ENCODE results near the gene MRPS27. TPM values are rescaled to one million over a fixed set of nuclear protein-coding genes. Genes with fewer than 3 reads are reported as not detected.

MRPS27 gene
- total RNA-seq, 1 experiment from 2014 or later: 193 TPM

DNA sequence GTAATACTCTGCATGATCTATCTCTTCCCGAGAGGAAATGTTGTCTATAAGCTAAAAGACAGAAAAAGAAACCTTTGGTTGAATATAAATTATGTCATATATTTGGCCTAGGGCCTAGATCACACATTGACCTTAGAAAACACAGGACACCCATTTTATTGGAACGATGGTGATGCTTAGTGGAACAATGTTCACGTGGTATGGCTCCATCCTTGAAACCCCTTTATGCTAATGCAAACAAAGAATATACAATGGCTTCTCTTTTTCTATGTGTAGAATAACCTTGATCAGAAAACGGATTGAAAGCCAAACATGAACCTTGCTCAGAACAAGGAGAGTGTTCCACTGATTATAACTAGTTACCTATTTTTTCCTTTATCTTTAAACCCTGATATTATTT, 24.5 kb downstream of the MRPS27 start:
- in situ Hi-C loops (cut with HindIII; ENCODE audit: low sequenced_read_pairs): no loop called here

DNA sequence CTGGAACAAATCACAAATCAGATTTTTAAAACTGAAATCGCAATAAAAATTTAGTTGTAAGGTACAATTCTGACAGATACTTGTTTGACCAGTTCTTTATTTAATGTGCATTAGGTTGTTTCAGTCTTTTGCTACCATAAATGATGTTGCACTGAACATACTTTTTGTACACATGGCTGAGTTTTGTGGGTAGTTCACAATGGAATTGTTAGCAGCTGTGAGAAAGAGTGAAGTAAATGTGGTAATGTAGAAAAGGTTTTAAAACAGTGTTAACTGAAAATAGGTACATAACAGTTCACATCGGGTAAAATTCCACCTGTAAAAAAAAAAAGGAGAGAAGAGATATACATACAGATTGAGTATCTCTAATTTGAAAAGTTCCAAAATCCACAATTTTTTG, 25.6 kb downstream of the MRPS27 start:
- in situ Hi-C loops (cut with HindIII; ENCODE audit: low sequenced_read_pairs): no loop called here

More for the DNA sequence above, 24.5 kb downstream of the MRPS27 start:
- no peak for DNase-seq (ENCODE audit: low spot score)

DNA sequence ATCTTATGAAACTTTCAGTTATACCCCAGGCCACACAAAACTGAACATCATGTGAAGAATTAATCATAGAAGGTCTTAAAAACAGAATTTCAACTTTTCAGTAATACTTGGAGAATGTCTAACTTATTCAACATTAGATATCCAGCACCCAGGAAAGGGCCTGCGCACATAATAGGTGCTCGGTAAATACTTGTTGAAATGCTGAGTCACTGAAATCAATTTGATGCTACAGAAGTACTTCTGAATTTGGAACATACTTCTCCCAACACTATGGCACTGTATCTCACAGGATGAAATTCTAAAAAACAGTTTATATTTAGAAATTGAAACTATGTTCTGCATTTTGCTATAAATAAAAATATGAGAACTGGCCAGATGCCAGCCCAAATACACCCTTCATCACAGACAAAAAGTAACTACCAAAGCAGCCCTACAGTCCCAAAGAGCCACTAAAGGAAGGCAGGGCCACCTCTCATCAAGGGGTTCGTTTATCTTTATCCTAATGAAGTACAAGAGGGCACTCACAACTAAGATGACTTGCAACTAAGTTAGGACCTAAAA, 26.5 kb downstream of the MRPS27 start:
- in situ Hi-C loops (cut with HindIII; ENCODE audit: low sequenced_read_pairs): no loop called here
- DNase-seq (ENCODE audit: low spot score): no peak

More for the DNA sequence above, 25.6 kb downstream of the MRPS27 start:
- DNase-seq (ENCODE audit: low spot score): no peak

DNA sequence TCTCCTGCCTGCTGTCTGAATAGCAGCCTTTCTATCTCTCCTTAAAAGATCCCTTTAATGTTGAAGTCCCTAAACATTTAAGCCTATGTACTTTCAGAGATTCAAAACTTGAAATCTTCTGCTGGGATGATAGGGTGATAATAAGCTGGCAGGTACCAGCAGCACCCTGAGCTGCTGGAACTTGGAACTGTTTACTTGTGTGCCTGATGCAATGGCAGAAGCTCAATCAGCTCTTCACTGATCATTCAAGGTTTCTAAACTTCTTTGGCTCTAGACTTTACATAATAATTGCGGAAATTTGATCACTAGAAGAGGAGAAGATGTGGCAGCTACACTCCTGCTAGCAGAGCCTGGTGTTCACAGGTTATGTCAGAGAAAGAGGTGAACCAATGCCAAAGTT, 27.6 kb downstream of the MRPS27 start:
- in situ Hi-C loops (cut with HindIII; ENCODE audit: low sequenced_read_pairs): no loop called here
- DNase-seq (ENCODE audit: low spot score): peak; percentile 46

DNA sequence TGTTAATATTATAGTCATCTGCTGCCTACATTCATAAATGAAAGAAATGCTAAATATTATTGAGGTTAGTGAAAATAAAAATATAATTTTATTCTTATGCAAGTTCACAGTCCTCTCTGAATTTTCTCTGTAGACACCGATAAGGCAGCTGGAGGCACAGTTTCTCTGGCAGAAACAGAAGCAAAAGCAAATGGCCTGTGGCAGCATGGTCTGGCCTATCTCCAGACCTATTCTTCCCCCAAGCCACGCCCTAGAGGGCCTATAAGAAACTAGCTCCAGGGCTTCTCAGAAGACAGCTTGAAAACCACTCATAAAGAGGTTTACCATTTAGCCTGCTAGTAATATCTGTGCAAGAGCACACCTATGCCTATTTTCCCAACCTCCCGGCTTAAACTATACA, 28.4 kb downstream of the MRPS27 start:
- in situ Hi-C loops (cut with HindIII; ENCODE audit: low sequenced_read_pairs): no loop called here
- DNase-seq (ENCODE audit: low spot score): no peak

DNA sequence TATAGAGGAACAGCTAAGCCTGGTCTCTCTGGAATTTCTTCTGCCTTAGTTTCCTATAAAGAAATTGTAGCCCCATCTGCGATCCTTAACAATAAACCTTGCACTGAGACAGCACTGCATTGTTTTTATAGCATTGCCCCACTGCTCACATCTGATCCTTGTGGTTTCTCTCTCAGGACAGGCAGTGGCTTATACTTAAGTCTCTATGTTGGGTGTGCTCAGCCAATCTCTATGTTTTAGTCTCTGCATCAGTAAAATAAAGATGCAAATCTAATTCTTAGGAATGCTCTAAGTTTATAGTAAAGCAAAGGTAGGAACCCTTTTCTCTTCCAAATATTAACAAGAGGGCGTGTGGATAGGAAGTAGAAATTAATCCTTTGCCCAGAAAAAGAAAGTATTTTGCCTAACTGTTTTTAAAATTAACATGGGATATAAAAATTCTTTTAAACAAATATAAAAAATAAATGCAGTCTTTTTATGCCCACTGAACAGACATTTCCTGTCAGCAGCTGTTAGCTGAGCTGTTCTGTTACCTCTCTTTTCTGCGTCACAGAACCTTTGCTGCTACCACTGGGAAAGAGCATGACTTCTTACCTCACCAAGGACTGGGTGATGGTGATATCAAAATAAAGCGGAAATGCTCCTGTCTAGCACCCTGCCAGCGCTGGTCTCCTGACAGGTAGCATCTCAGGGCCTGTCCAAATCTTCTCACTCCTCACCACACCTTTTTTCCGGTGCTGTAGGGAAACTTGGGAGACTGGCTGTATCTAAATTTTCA, 29.5 kb downstream of the MRPS27 start:
- no peak for DNase-seq (ENCODE audit: low spot score)
- in situ Hi-C loops (cut with HindIII; ENCODE audit: low sequenced_read_pairs): no loop called here

DNA sequence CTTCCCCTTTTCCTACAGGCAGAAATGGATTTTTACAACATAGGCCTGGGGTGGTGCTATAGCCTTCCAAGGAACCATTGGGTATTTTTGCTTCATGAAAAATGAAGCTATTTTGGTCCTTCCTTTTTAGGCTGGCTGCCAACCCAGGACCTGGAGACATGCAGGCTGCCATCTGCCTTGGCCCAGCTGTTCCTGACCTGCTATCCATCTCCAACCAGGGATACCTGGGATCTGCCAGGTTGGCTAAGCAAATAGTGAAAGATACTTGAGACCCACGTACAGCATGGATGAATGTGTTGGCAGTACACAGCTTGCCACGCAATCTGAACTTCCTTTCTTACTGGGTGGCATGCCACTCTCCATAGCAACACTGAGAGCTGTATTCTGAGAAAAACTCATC, 31.1 kb downstream of the MRPS27 start:
- in situ Hi-C loops (cut with HindIII; ENCODE audit: low sequenced_read_pairs): no loop called here
- DNase-seq (ENCODE audit: low spot score): peak; percentile 99

DNA sequence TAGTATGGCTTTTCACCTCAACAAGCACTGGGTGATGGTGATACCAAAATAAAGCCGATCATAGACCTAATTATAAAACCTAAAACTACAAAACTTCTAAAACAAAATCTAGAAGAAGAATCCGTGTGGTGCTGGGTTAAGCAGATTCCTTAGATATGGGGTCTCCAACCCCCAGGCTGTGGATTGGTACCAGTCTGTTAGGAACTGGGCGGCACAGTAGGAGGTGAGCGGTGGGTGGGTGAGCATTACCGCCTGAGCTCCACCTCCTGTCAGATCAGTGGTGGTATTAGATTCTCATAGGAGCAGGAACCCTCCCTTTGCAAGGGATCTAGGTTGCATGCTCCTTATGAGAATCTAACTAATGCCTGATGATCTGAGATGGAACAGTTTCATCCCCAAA, 33.2 kb downstream of the MRPS27 start:
- in situ Hi-C loops (cut with HindIII; ENCODE audit: low sequenced_read_pairs): no loop called here
- DNase-seq (ENCODE audit: low spot score): no peak

DNA sequence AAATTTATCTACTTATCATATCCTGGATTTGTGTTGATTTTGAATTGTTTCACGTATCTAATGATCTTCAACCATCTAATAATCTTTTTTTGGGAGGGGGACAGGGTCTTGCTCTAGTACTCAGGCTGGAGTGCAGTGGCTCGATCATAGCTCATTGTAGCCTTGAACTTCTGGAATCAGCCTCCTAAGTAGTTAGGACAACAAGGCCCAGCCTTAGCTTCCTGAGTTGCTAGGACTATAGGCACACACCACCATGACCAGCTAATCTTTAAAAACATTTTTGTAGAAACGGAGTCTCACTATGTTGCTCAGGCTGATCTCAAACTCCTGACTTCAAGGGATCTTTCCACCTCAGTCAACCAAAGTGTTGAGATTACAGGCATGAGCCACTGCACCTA, 34.6 kb downstream of the MRPS27 start:
- in situ Hi-C loops (cut with HindIII; ENCODE audit: low sequenced_read_pairs): no loop called here
- DNase-seq (ENCODE audit: low spot score): no peak

DNA sequence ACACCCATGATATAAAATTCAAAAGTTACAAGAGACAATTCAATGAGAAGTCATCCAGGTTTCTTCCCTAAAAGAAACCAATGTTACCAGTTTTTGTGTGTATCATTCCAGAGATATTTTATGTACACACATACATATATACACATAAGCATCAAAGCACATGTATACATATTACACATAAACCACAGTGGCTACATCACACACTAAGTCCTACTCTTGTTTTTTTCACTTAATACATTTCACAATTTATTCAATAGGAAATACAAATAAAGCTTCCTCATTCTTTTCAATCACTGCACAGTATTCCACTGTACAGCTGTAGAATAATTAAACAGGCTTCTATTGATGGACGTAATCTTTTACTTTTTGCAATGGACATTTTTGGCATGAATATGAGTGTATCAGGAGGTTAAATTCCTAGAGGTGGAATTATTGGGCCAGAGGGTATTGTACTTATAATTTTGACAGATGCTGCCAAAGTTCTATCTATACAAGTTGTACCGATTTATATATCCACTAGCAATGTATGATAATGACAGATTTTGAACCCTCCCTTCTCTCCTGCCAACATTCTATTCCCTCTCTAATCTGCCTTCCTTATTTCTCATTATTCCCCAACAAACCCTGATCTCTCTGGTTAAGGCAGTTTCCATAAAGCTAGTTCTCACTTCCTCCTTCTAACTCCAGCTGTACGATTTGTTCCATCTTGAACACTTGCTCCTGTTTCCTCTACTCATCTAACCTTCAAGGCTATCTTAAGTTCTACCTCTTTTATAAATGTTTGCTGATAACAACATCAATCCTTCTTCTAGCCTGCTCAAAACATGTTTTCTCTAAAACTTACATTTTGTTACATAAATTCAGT, 35.2 kb downstream of the MRPS27 start:
- no peak for DNase-seq (ENCODE audit: low spot score)
- in situ Hi-C loops (cut with HindIII; ENCODE audit: low sequenced_read_pairs): no loop called here

DNA sequence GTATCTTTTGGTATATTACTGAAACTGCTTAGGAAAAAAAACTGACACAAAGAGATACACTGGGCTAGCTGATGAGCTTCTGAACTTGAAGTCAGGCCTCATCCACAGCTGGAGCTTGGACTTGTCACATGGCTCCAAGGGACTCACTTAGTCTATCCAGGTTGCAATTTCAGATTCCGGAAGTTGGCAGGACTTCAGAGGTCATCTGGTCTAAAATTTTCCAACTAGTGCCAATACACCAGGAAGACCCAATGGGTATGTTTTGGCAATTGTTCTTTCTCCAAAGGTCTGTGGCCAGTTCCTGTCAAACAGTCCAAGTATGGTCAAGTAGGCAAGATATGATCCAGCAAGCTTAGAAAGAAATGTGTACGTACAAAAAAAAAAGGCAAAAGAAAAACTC, 36.7 kb downstream of the MRPS27 start:
- DNase-seq (ENCODE audit: low spot score): no peak
- in situ Hi-C loops (cut with HindIII; ENCODE audit: low sequenced_read_pairs): no loop called here

DNA sequence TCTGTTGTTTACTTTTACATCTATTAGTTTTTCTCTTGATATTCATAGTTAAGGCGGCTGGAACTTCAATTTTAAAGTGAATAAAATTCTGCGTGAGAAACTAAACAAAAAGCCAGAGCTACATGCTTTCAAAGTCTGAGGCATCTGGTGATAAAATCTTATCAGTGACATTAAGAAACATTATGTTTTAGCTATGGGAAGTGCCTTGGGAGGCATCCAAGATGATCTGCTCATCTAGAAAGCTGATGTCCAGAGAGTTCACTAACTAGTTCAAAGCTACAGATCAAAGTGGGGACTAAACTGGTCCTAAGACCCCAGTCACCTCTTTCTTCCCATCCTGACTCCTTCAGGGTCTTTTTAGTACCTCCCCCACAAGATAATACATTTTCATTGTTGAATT, 37.2 kb downstream of the MRPS27 start:
- in situ Hi-C loops (cut with HindIII; ENCODE audit: low sequenced_read_pairs): no loop called here
- DNase-seq (ENCODE audit: low spot score): no peak

DNA sequence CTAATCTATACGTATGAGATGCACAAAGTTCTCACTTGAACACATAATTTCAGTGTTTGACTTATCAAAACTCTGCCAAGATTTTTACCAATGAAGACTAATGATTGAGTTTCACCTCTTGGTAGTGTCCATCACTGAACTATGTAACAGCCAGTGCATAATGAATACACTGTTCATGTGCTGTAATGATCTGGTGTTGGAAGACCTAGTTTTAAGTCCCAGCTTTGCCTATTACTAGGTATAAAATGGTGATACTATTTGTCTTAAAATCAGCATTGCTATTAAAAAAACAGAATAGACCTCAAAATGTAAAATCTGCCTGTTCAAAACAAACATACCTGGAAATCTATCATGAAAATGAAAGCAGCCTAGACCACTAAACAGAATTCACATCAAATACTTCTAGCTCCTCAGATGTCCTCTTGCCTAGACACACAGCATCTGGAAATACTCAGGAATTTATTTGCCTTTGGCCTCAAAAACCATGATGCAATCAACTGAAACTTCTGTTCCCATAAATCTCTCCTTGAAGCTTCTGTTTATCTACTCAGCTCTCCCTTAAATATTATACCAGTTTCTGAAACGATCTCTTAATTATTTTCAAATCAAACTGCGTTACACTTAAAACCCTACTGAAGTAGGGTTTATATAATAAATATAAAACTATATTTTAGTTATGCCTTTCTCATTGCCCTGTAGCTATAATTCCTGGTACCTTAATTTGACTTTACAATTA, 38.1 kb downstream of the MRPS27 start:
- in situ Hi-C loops (cut with HindIII; ENCODE audit: low sequenced_read_pairs): no loop called here
- DNase-seq (ENCODE audit: low spot score): peak; percentile 43

DNA sequence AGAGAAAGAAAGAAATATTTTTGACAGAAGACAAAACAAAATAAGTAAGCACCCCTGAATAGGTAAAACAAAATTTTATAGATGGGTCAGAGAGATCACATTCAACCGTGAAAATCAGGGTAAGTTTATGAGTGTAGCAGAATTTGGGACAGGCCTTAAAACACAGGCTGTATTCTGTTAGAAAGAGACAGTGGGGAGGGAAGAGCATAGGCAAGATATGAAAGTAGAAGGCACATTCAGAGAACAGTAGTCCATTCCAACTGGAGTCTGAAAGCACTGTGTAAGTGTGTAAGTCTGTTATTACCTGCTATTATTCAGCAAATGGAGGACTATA, 38.6 kb downstream of the MRPS27 start:
- in situ Hi-C loops (cut with HindIII; ENCODE audit: low sequenced_read_pairs): no loop called here
- peak; percentile 46 for DNase-seq (ENCODE audit: low spot score)

DNA sequence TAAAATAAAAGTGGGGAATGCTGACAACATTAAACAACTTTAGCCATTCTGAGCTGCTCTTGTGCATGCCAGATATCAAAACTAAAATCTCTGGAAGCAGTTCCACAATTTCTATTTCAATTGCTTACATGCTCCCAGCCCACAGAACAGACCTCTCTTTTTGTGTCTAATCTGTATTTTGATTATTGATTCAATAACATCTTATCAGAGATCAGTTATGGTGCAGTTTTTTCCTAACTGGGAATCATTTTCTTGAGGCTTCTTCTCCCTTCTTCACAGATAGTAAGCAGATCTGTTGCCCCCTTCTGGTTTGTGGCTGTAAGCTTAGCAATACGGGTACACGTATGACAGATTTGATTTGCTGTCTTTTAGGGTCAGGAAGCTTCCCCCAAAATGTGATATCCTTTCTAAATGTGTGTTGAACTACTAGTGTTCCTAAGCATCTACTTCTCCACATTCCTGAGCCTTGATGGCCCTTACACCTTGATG, 39.4 kb downstream of the MRPS27 start:
- peak; percentile 67 for DNase-seq (ENCODE audit: low spot score)
- in situ Hi-C loops (cut with HindIII; ENCODE audit: low sequenced_read_pairs): no loop called here

DNA sequence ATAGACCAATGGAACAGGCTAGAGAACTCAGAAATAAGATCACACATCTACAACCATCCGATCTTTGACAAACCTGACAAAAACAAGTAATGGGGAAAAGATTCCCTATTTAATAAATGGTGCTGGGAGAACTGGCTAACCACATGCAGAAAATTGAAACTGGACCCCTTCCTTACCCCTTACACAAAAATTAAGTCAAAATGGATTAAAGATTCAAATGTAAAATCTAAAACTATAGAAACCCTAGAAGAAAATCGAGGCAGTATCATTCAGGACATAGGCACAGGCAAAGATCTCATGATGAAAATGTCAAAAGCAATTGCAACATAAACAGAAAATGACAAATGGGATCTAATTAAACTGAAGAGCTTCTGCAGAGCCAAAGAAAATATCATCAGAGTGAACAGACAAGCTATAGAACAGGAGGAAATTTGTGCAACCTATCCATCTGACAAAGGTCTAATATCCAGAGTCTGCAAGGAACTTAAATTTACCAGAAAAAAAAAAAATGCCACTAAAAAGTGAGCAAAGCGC, 43.8 kb downstream of the MRPS27 start:
- DNase-seq (ENCODE audit: low spot score): no peak
- in situ Hi-C loops (cut with HindIII; ENCODE audit: low sequenced_read_pairs): no loop called here

DNA sequence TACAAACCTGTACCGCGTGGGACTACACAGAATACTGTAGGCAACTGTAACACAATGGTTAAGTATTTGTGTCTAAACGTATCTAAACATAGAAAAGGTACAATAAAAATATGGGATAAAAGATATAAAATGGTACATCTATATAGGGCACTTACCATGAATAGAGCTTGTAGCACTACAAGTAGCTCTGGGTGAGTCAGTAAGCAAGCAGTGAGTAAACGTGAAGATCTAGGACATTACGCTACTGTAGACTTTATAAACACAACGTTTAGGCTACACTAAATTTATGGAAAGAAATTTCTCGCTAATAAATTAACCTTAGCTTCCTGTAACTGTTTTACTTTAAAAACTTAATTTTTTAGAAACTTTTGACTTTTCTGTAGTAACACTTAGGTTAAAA, 46.5 kb downstream of the MRPS27 start:
- in situ Hi-C loops (cut with HindIII; ENCODE audit: low sequenced_read_pairs): no loop called here
- no peak for DNase-seq (ENCODE audit: low spot score)

DNA sequence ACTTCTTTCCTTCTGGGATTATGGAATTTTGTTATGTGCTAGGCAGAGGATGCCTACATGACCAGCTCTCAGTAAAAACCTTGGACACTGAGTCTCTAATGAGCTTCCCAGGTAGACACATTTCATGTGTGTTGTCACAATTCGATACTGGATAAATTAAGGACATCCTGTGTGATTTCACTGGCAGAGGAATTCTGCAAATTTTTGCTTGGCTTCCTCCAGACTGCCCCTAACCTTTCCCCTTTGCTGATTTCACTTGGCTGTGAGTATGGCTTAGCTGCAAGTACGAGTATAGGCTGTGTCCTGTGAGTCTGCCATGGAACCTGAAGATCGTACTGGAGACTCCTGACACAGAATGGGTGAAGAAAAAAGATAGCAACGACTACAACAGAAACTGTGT, 47.6 kb downstream of the MRPS27 start:
- in situ Hi-C loops (cut with HindIII; ENCODE audit: low sequenced_read_pairs): no loop called here
- DNase-seq (ENCODE audit: low spot score): no peak

DNA sequence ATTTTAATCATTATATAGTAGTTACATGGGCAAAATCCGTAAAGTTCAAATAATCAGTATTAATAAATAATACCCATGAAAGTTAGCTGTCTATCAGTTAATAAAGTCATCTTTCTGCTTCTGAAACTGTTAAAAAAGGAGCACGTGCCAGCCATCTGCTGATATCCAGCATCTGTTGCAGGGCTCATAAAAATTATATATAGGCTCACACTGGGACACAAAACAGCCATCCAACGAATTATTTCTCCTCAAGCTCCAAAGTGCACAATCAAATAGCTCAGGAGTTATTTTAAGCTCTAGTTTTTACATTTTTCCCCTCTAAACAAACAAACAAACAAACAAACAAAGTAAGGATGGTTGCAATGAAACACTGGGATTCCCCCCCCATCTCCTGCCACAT, 48.3 kb downstream of the MRPS27 start:
- in situ Hi-C loops (cut with HindIII; ENCODE audit: low sequenced_read_pairs): no loop called here
- no peak for DNase-seq (ENCODE audit: low spot score)
